ENCODE results near the gene FAM98C. TPM values are rescaled to one million over a fixed set of nuclear protein-coding genes. Genes with fewer than 3 reads are reported as not detected.

FAM98C gene
- total and polyA plus RNA-seq, 2 of the 13 experiments (the other 11 are each of a cell fraction or from before 2014, with no cell fraction given), result 10.0 to 11.5 TPM

DNA sequence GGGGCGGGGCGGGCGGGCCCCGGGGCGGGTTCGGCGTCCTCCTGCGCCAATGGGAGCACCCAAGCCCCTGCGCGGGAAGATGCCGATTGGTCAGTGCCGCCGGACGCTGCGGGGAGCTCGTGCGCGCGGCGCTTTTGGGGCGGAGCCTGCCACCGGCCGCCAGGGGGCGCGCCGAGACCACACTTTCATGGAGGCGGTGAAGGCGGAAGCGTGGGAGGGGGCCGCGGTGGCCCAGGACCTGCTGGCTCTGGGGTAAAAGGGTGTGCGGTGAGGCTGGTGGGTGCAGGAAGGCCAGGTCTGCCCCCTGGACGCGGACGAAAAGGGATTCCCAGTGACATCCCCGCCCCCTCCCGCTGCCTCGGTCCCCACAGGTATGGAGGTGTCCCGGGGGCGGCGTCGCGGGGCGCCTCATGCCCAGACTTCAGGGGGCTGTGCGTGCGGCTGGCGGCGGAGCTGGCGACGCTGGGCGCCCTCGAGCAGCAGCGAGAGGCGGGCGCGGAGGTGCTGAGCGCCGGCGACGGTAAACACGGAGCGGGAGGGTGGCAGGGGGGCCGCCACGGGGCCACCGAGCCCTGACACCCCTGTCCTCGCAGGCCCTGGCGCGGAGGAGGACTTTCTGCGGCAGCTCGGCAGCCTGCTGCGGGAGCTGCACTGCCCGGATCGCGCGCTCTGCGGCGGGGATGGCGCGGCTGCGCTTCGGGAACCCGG lies at the start of gene FAM98C (continued):
- TF ChIP-seq, protein P1, sequence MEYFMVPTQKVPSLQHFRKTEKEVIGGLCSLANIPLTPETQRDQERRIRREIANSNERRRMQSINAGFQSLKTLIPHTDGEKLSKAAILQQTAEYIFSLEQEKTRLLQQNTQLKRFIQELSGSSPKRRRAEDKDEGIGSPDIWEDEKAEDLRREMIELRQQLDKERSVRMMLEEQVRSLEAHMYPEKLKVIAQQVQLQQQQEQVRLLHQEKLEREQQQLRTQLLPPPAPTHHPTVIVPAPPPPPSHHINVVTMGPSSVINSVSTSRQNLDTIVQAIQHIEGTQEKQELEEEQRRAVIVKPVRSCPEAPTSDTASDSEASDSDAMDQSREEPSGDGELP (IDR thresholded peaks at IDR 0.05; ENCODE audit: borderline replicate concordance, low read depth), result 0 out of 2 replicates have a peak, but pooled peaks have one; percentile 12
- TF ChIP-seq NRL (CRISPR knock-in tag; IDR thresholded peaks at IDR 0.05; ENCODE audit: borderline replicate concordance) (peak; percentile 68; the same call in 1 of the 2 replicates), SCMH1 (CRISPR knock-in tag; IDR thresholded peaks at IDR 0.05; ENCODE audit: borderline replicate concordance) (no peak), ZNF33B (CRISPR knock-in tag; IDR thresholded peaks at IDR 0.05) (peak; percentile 75), CENPBD1 (CRISPR knock-in tag; IDR thresholded peaks at IDR 0.05; ENCODE audit: borderline replicate concordance, low read depth) (no peak), ZNF44 (CRISPR knock-in tag; IDR thresholded peaks at IDR 0.05) (no peak), IRF9 (CRISPR knock-in tag; IDR thresholded peaks at IDR 0.05; ENCODE audit: borderline replicate concordance) (peak; percentile 74; the same call in 1 of the 2 replicates), ZMYM2 (CRISPR knock-in tag; IDR thresholded peaks at IDR 0.05) (no peak; the same call in 1 of the 2 replicates), BRD4 (CRISPR knock-in tag; IDR thresholded peaks at IDR 0.05) (peak; percentile 89), ZNF251 (CRISPR knock-in tag; IDR thresholded peaks at IDR 0.05) (no peak), ZNF234 (CRISPR knock-in tag; conservative IDR thresholded peaks at IDR 0.05) (no peak), ZC3H13 (CRISPR knock-in tag; IDR thresholded peaks at IDR 0.05) (0 out of 2 replicates have a peak, but pooled peaks have one; percentile 18), PATZ1 (CRISPR knock-in tag; IDR thresholded peaks at IDR 0.05) (peak; percentile 83), ELF3 (CRISPR knock-in tag; IDR thresholded peaks at IDR 0.05) (peak; percentile 87), ZNF143 (CRISPR knock-in tag; IDR thresholded peaks at IDR 0.05) (peak; percentile 43; the same call in 1 of the 2 replicates), GABPB1 (CRISPR knock-in tag; IDR thresholded peaks at IDR 0.05) (peak; percentile 90)
- TF ChIP-seq, protein P2, sequence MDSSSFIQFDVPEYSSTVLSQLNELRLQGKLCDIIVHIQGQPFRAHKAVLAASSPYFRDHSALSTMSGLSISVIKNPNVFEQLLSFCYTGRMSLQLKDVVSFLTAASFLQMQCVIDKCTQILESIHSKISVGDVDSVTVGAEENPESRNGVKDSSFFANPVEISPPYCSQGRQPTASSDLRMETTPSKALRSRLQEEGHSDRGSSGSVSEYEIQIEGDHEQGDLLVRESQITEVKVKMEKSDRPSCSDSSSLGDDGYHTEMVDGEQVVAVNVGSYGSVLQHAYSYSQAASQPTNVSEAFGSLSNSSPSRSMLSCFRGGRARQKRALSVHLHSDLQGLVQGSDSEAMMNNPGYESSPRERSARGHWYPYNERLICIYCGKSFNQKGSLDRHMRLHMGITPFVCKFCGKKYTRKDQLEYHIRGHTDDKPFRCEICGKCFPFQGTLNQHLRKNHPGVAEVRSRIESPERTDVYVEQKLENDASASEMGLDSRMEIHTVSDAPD (CRISPR knock-in tag; IDR thresholded peaks at IDR 0.05), result no peak
- TF ChIP-seq, protein P3, sequence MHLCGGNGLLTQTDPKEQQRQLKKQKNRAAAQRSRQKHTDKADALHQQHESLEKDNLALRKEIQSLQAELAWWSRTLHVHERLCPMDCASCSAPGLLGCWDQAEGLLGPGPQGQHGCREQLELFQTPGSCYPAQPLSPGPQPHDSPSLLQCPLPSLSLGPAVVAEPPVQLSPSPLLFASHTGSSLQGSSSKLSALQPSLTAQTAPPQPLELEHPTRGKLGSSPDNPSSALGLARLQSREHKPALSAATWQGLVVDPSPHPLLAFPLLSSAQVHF (CRISPR knock-in tag; IDR thresholded peaks at IDR 0.05), result no peak
- TF ChIP-seq, protein P4, sequence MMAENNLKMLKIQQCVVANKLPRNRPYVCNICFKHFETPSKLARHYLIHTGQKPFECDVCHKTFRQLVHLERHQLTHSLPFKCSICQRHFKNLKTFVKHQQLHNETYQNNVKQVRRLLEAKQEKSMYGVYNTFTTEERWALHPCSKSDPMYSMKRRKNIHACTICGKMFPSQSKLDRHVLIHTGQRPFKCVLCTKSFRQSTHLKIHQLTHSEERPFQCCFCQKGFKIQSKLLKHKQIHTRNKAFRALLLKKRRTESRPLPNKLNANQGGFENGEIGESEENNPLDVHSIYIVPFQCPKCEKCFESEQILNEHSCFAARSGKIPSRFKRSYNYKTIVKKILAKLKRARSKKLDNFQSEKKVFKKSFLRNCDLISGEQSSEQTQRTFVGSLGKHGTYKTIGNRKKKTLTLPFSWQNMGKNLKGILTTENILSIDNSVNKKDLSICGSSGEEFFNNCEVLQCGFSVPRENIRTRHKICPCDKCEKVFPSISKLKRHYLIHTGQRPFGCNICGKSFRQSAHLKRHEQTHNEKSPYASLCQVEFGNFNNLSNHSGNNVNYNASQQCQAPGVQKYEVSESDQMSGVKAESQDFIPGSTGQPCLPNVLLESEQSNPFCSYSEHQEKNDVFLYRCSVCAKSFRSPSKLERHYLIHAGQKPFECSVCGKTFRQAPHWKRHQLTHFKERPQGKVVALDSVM (CRISPR knock-in tag; IDR thresholded peaks at IDR 0.05), result no peak; the same call in 1 of the 2 replicates
